GM21786 (cell line): ENCODE measurements around the gene MDFIC.

Source experiments
- ATAC-seq: cut with Tn5 transposase; IDR thresholded peaks from one replicate; pipeline ENCODE4 v1.9.1; 2021; ENCODE audit not compliant: unreplicated experiment

MDFIC gene

DNA sequence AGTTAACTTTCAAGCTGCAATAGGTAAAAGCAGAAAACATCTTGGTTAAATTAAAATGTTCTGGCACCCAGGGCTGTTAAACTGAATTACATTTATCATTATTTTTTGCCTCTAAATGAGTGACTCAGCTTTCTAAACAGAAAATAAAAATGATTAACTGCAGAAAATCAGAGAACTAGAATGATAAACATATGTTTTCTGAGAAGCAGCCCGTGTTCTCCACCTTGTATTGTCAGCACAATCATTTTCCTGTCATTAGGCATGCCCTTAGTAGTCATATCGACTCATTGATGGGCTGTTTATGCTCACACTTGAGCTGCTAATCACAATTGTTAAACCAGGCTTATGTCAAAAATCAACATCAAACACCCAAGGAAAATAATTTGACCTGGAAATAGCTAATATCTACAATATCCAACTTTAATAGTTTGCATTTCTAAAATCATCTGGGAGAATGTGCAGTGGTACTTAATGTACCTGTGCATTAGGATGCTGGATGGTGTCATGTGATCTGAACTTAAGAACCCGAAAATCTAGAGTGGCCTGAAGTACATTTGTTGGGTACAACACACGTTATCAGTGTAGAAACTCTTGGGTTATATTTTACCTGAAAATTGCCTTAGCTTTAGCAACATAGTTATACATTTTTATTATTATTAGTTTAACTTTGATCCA lies 2.3 kb downstream of the MDFIC start:
- ATAC-seq: peak; percentile 20

DNA sequence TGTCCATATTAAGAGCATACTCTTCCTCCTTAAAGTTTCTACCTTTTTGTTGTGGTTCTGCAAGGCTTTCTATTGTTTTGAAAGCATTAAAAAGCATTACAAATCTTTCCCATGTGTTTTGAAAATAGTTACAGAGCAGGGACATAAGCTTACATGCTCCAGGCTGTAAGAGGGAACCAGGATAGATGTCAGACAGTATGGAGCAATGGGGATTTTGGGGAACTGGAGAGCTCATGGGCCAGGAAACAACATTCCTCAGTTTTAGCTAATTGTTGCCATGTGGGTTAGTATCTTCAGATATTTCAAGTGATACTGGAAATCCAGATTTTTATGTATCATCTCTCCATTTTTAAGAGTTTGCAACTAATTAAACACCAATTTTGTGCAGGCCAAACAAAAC lies 3.5 kb downstream of the MDFIC start:
- no peak for ATAC-seq

DNA sequence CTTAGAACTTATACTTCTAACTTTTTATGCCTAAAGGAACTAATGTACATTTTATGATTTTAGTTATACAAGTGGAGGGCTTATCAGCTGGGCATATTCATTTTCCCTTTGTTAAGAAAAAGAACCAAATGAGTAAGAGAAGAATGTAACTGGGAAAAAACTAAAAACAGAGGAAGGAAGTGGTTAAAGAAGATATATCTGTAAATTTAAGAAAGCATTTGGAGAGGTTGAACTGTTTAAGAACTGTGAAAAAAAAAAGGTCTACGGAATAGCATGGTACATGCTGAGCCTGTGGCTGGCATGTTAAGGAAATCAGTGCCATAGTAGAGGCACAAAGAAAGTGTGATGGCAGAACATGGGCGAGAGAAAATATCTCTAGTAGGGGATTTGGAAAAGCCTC lies 6.2 kb downstream of the MDFIC start:
- ATAC-seq: no peak

DNA sequence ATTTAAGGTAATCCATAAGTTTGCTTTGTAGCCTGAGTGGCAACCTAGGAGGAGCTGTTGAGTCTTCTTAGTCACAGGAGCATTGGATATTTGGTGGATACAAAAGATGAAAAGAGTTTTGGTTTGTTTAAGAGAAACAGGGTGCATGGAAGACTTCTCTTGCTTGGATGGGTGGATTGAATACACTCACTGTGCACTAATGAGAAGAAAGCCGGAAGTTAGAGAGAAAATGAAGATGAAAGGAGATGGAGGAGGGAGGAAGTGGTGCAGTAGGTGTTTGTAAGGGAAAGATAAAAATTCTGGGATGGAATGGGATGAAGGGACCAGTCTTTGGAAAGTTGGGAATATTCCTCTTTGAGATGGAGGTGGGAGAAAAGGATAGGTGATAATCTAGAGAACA lies 7.7 kb downstream of the MDFIC start:
- no peak for ATAC-seq

DNA sequence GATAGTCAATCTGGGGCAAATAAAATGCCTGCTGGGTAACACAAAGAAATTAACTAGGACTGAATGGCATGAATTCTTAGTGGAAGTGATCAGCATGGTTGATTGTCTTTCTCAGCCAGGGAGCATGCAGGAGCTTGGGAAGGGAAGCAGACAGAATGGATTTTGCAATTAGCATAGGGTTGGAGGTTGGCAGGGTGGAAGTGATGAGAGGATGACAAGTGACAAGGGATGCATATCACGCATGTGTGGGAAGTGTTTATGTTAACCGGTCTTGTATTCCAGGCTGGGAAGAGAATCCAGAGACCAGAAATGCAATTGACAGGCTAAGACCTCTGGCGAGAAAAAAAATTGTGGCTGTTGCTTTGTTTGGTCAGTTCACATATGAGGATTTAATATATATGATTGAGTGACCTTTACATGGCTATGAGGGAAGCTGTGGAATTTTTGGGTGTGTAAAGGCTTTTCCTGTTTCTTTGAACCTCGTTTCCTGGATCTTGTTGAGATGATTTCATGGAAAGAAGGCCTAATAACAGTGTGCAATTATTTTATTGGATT lies 8.3 kb downstream of the MDFIC start:
- no peak for ATAC-seq

DNA sequence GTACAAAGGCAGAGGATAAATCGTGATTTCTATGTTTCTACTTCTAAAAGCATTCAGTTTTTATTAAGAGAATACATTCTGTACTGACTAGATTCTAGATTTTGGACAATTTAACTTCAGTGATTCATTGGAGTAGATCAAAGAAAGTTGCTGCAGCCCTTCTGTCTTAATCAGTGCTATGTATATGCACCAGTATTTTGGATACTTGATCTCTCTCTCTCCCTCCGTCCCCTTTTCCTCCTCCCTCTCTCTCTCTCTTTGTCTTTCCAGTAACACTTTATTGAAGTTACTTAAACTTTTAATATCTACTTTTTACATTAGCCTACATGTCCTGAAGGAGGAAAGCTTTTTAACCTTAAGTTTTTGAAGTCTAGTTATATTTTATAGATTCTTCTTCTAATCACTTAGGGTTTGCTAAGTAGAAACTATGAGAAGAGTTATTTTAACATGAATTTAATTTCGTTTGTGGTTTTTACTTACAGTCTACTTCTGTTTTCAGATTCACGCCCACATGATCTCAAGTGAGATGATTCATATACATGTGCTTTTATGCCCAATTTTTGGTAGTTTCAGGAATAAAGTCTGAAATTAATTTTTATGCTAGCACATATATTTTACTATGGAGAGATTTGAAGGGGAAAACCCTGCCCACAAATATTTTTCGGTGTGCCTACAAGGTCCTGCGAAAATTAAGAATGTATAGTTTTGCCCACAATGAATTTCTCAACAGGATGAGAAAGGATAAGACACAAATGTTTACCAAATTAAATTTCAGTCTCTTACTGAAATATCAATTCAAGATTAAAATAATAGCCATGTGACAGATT lies 9.1 kb downstream of the MDFIC start:
- ATAC-seq: peak; percentile 47

DNA sequence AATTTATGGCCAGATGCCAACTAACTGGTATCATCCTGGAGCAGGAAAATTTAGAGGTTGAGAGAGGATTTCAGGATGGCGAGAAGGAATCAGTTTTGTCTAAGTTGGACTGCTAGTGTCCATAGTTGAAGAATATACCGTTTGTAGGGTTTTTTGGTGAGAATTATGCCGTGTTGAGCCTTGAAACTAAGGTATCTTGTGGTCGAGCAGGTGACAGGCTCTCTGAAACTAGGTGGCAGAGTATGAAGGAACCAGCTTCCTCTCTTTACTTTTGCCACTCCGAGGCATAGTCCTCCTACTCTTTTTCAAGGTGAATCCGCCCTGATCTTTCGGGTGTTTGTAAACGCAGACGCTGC lies 9.7 kb downstream of the MDFIC start:
- ATAC-seq: peak; percentile 74

DNA sequence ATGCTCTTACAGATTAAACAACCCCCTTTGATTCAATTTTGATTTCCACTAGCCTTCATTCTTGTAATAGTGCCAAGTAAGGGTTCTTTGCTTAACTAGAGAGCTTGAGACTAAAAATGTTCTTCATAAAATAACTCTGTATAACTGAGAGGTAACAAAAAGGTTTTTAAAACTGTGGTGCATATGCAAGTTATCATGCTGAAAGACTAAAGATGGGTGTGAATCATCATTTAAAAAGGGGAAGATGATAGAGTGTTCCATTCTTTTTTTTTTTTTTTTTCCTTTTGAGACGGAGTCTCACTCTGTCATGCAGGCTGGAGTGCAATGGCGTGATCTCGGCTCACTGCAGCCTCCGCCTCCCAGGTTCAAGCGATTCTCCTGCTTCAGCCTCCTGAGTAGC lies 11.1 kb downstream of the MDFIC start:
- no peak for ATAC-seq

DNA sequence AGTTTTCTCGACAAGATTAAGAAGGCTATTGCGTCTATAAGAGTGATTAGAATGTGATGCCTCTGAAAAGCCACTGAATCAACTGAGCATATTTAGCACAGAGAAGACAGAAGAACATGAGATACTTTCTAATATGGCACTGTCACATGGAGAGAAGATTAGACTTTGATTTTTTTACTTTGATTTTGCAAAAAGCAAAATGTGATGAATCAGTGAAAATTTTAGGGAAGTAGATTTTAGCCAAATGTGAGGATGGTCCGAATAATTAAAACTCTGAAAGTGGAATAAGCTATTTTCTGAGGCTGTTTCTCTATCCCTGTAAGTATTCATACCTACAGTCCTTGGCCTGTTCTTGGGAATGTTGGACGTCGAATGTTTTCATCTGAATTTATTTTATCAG lies 11.8 kb downstream of the MDFIC start:
- ATAC-seq: no peak

DNA sequence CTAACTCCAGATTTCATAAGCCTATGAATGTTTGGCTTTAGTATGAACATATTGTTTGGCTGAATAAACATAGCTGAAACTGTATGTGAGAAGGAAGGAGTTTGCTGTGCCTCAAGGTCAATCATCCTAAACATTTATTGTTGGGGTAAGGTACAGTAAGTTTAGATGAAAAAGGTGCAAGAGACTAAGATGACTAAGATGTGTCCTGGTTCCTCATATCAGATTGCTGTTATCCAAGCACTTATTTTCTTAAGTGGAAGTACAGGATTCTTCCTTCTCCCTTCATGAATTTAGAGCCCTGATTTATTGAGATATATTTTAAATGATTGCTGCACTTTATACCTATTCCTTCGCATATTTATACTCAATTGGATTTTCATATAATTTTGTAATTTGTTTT lies 12.2 kb downstream of the MDFIC start:
- ATAC-seq: no peak

DNA sequence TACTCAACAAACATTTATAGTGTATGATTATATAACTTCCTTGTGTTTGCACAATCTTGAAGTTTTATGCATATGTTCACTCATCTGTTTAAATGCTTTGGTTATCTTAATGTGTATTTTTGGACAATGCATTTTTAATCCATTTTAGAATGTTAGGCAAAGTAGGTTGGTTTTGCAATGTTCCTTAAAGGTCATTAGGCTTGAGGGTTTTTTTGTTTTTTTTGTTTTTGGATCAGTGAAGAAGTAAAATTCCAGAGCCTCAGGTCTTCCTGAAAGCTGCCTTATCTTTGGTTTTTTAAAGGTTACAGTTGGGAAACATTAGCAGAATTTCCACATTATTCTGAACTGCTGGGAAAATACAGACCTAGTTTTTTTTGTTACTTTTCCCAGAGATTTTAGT lies 12.8 kb downstream of the MDFIC start:
- ATAC-seq: no peak

DNA sequence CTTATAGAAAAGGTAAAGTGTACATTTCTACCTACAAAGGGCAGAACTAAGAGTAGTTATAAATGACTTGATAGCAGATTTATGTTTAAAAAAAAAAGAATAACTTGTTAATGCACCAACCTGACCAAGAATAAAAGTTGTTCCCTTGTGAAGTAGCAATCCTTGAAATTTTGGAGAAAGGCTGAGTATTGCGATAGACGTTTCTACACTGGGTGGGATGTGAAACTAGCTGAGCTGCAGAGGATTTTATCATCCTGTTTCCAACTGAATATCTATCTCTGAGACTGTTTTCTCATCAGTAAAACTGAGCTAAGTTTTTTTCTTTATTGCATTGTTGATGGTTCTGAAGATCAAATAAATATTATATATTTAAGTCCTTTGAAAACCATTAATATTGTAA lies 14.6 kb downstream of the MDFIC start:
- ATAC-seq: no peak

DNA sequence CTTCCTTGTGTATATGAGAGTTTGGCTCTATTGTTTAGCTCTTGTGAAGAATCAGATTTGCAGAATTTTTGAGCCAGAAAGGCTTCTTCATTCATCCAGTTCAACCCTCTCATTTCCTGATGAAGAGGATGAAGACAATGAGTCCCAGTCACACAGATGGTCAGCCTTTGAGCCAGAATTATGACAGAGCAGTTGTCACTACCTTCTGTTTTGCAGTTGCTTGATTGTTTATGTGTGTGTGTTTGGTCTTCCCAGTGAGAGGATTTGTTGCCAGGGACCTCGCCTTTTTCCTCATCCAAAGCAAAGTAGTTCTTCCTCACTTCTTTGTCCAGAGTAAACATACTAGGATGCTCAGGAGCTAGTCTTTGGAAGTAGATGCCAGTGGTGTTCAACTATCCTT lies 15.6 kb downstream of the MDFIC start:
- ATAC-seq: no peak

DNA sequence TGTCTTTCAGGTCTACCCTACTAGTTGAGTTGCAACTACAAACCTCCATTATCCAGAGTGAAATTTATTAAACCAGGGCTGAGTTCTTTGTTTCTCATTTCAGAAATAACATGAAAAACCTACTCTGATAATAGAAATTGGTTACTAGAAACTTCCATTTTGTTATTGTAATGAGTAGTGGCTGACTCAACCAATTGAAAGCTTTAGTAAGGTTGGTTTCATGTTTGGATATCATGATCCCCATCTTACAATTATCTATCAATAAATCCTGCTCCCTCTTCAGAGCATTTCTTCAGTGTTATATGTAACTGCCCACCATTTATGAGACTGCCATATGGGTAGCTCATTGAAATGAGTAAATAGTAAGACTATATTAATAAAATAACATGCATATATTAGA lies 16.9 kb downstream of the MDFIC start:
- ATAC-seq: no peak

DNA sequence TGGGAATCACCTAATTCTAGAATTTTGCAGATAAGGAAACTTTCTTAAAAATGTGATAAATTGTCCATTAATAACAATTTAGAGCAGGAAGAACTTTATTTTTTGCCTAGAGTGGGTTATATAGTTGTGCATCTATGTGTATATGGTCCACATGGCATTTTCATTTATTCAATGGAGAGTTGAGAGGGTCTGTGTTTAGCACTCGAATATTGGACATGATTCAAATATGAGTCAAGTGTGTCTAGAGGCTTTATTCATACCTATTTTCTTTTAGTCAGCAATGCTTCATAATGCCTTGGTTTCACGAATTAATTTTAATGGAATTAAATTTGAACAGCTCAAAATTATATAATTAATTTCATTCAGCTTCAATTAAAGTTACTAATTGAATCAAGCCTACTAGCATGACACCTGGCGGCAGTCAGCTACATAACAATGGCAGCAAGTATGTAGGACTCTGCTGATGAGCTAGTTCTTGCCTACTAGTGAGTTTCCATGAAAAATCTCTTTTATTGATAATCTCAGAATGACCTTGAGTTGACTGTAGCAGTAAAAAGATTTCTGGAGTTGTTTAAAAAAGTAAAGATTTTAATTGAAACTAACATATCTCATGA lies 17.7 kb downstream of the MDFIC start:
- ATAC-seq: no peak

DNA sequence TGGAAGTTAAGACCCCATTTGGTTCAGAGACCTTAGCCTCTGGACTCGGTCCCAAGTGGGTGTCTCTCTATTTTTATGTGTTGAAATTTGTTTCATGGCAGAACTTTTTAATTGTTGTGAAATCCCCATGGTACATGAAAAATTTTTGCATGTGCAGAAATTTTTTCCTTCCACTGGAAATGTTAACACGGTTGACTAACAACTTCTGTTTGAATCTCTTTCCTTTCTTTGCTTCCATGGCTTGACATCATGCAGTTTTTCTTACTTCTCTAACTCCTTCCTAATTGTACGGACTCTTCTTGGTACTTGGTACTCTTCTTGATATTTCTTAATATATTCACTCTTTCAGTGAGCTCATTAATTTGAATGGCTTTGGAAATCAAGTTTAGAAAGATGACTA lies 18.3 kb downstream of the MDFIC start:
- no peak for ATAC-seq

DNA sequence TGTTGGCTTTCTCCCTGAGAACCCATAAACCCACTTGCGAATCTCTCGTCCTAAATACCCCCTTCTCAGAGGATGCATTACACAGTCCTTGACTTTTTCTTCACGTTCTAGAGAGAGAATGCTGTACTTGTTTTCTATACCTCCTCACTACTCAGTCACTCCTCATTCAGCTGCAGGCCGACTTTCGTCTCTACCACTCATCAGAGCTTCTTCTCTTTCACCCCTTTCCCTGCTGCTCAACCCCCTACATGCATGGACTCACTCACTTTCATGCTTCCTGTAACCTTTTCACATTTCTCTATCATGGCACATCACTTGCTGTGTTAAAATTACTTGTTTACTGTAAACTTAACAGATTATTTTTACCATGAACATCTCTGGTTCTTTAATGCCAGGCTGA lies 19.8 kb downstream of the MDFIC start:
- ATAC-seq: peak; percentile 69

DNA sequence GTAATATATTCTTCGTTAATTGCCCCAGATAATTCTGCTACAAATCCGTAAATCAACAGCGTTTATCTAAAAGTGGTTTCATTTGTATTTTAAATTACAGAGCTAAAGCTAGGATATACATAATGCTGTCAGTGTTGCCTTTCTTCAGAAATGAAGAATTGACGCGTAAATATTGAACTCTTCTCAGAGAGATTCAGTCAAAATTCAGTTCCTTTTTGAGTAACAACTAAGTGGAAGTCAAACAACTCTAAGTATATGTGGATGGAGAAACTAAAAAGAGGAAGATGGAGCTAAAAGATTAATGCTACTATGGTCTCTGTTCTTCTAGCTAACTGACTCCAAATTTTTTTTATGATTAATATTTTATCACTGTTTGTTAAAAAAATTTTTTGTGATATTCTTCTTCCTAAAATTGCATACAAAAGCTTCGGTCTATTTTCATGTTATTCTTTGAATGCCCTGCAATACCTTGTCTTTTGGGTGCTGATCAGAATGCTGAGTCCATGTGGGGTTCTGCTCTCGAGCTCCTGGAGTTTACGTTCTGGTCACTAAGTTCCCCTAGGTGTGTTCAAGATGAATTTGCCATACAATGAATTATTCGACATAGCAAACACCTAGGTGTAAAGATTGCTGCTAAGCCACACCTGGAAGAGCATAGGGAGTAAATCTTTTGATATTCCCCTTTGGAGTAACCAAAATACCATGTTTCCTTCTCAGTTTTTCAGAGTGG lies 20.7 kb downstream of the MDFIC start:
- ATAC-seq: peak; percentile 51

DNA sequence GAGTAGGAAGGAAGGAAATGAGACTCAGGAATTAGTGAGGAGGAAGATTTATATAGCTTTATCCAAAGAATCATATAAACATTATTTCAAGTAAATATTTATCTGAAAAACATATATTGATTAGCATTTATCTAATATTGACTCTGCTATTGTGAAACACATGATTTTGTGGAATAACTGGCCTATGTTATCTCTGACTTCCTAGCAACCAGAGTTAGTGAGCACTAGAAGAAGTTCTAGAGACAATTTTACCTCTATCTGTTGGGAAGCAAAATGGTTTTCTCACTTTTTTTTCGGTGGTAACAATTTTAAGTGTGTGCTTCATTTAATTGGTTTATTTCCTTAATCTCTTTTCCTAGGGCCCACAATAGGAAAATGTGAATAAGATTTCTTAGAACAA lies 21.6 kb downstream of the MDFIC start:
- ATAC-seq: no peak

DNA sequence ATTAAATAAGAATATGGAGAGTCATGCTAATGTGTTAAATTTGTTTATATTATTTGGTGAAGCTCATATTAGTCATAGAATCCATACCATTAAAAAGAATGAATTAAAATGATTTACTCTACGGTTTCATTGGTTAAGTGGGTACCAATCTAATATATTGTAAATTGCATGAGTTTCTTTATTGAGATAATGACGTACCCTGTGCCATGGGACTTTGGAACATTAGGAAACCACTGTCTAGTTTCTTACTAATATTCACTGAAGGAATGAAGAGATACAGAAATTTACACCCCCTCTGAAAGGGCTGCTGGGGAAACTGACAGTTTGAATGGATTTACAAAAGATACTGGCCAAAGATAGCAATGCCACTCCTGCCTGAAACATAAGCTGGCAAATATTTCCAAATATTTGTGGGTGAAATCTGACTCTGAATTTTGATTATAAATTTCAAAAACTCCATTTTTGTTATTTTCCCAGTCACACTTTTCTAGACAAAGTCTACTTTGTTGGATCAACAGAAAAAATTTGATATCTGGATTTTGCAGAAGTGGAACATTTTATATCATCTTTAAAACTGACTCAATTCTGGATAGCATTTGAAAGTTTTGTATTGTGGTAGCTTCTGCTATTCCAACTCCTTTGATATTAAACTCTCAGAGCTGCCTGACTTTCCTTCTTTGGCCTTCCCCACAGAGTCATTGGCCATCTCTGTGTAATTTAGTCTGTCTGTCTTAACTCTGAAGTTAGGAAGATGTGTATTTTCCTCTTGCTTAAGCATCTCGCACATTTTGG lies 22.3 kb downstream of the MDFIC start:
- no peak for ATAC-seq
